Natural killer cell treated with Interleukin-12 subunit alpha and Interleukin-12 subunit beta and Interleukin-15 and Interleukin-18, amount 100 ng/mL, for 72 hours (primary cell): ENCODE data around the gene PPP2R5A. TPM values are rescaled to one million over a fixed set of nuclear protein-coding genes. Genes with fewer than 3 reads are reported as not detected.

Source experiments
- ATAC-seq, 2 donors: fragments of 150-1000 bp; cut with Tn5 transposase in 1 of 2; sonication (Bioruptor Pico), chemical (Tn5 transposase) in 1 of 2; 2 replicates each; pipeline ENCODE4 v1.10.0; 2021
- DNase-seq: peaks from one replicate; pipeline ENCODE4 v3.0.0; 2022; ENCODE audit warnings: low spot score
- H3K27ac Mint-ChIP-seq, 2 donors: 1 replicate in 1 of 2; 2 replicates in 1 of 2; pipeline ENCODE4 v1.8.0; 2022; ENCODE audit warnings: mixed read lengths in 2 of 2, mild to moderate bottlenecking in 1 of 2, moderate library complexity in 1 of 2
- H3K27me3 Mint-ChIP-seq, 2 donors: 1 replicate in 1 of 2; 2 replicates in 1 of 2; pipeline ENCODE4 v1.8.0; 2022; ENCODE audit warnings: mixed read lengths in 2 of 2
- H3K36me3 Mint-ChIP-seq: one replicate; pipeline ENCODE4 v1.8.0; 2022; ENCODE audit warnings: mixed read lengths
- H3K4me1 Mint-ChIP-seq, 2 donors: 1 replicate in 1 of 2; 2 replicates in 1 of 2; pipeline ENCODE4 v1.8.0; 2022; ENCODE audit warnings: low read depth in 2 of 2, mixed read lengths in 2 of 2, mild to moderate bottlenecking in 1 of 2
- H3K4me3 Mint-ChIP-seq: one replicate; pipeline ENCODE4 v1.8.0; 2022; ENCODE audit warnings: mixed read lengths
- H3K9me3 Mint-ChIP-seq: 2 replicates; pipeline ENCODE4 v1.8.0; 2022; ENCODE audit warnings: mixed read lengths
- total RNA-seq, 2 donors: library from RNA; stranded (reverse); gene quantifications; one replicate each; pipeline ENCODE4 v1.2.3, GENCODE V29; 2022

The PPP2R5A gene
- total RNA-seq: 10 to 100 TPM; 32.7 to 37.6 TPM

DNA sequence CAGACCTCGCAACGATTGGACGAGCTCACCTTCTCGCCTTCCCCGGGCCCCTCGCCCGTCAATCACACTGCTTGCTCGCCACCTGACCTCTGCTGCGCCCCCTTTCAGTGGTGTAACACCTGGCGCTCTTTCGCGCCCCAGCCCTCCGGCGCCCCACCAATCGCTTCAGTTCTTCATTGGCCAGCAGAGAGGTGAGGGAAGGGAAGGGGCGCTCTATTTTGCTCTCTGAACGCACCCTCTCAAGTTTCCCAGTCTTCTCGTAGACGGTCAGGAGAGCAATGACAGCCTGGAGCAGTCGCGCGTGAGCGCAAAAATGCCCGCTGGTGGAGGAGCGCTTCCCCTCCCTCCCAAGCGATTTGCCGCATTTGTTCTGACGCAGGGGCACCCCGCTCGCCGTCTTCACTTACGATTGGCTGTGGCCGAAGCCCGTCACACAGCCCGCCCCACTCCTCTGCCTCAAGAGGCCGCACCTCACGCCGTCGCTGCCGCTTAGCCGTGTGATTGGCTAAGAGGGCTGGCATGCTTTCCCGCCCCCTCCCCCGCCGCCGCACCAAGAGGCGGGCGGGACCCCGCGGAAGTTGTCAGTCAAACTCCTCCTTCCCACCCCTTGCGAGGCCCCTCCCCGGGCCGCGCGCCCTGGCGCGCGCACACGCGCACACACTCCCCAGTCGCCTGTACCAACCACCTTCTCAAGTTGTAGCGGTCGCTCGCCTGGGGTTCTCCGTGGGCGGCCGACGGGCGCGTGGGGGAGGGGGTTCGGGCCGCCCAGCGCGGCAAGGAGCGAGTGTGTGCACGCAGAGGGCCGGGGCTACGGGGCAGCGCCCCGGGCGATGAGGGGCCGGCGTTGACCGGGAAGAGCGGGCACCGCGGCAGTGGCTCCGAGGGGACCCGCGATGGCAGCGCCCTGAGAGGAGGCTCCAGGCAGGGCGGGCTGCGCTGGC, at the start of gene PPP2R5A:
TSS of gene PPP2R5A (plus strand) at position 667 of the 941 bp plus-strand sequence. CDS start 701 bp downstream, outside the sequence.
- Mint-ChIP-seq H3K4me1 (peaks cover 30 to 39% of the 10 kb centered on the region in 2 donors), H3K27me3 (no peaks in the 10 kb centered on the region), H3K27ac (peak within 1 kb of the TSS; percentile 88 to 96), H3K36me3 (peaks cover 6% of the 10 kb centered on the region), H3K4me3 (peak within 1 kb of the TSS; percentile 96), H3K9me3 (no peaks in the 10 kb centered on the region)
- ATAC-seq: peak; percentile 94 to 95
- DNase-seq: peak; percentile 99

- H3K4me3 Mint-ChIP-seq: no peak overlapping the region
- no peaks in the 10 kb centered on the region for H3K36me3 Mint-ChIP-seq
- no peaks in the 10 kb centered on the region for H3K27me3 Mint-ChIP-seq
- peaks cover 40 to 47% of the 10 kb centered on the region in 2 donors for H3K4me1 Mint-ChIP-seq
- ATAC-seq: no peak
- no peak for DNase-seq
- H3K9me3 Mint-ChIP-seq: no peaks in the 10 kb centered on the region
- H3K27ac Mint-ChIP-seq: peak overlapping the region in 1 of 2 donors; percentile 75
Observed at GRCh38 chr1:212235857-212236256, 49.4 kb upstream of the PPP2R5A start.

- peak overlapping the region in 1 of 2 donors; percentile 75 for H3K27ac Mint-ChIP-seq
- DNase-seq (no peak), ATAC-seq (no peak)
- no peaks in the 10 kb centered on the region for H3K9me3 Mint-ChIP-seq
- H3K36me3 Mint-ChIP-seq: no peaks in the 10 kb centered on the region
- no peaks in the 10 kb centered on the region for H3K27me3 Mint-ChIP-seq
- H3K4me1 Mint-ChIP-seq: peaks cover 32 to 44% of the 10 kb centered on the region in 2 donors
- H3K4me3 Mint-ChIP-seq: no peak overlapping the region
Observed at GRCh38 chr1:212236664-212237220, 48.5 kb upstream of the PPP2R5A start.

DNA sequence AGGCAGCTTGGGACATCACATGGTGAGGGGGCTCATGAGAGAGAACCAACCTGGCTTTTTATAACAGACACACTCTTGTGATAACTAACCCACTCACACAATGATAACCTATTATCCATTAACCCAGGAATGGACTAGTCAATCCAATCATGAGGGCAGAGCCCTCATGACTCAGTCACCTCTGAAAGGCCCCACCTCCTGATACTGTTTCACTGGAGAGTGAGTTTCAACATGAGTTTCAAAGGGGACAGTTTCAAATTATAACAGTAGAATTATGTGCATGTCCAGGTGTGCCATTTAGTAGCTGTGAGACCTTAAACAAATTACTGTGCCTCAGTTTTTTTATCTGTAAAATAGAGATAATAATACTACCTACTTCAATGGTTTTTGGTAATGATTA, 47.6 kb upstream of the PPP2R5A start:
- Mint-ChIP-seq H3K4me1 (peaks cover 23 to 35% of the 10 kb centered on the region in 2 donors), H3K27me3 (no peaks in the 10 kb centered on the region), H3K9me3 (no peaks in the 10 kb centered on the region), H3K4me3 (no peak overlapping the region), H3K27ac (no peak overlapping the region), H3K36me3 (no peaks in the 10 kb centered on the region)
- DNase-seq (no peak), ATAC-seq (peak in 1 of 2 donors; percentile 45)

GRCh38 chr1:212238552-212238951, 46.7 kb upstream of the PPP2R5A start:
- Mint-ChIP-seq H3K27me3 (no peaks in the 10 kb centered on the region), H3K4me1 (peaks cover 18 to 32% of the 10 kb centered on the region in 2 donors), H3K27ac (peak overlapping the region in 1 of 2 donors; percentile 68), H3K4me3 (no peak overlapping the region), H3K36me3 (no peaks in the 10 kb centered on the region), H3K9me3 (no peaks in the 10 kb centered on the region)
- ATAC-seq: no peak
- DNase-seq: no peak

GRCh38 chr1:212241501-212241900, 43.7 kb upstream of the PPP2R5A start:
- no peak for ATAC-seq
- H3K27ac Mint-ChIP-seq: peak overlapping the region; percentile 65 to 90
- no peak overlapping the region for H3K4me3 Mint-ChIP-seq
- H3K9me3 Mint-ChIP-seq: no peaks in the 10 kb centered on the region
- H3K27me3 Mint-ChIP-seq: no peaks in the 10 kb centered on the region
- peaks cover 10 to 23% of the 10 kb centered on the region in 2 donors for H3K4me1 Mint-ChIP-seq
- no peaks in the 10 kb centered on the region for H3K36me3 Mint-ChIP-seq
- no peak for DNase-seq

- H3K36me3 Mint-ChIP-seq: no peaks in the 10 kb centered on the region
- ATAC-seq: no peak
- H3K4me3 Mint-ChIP-seq: no peak overlapping the region
- peaks cover 10 to 23% of the 10 kb centered on the region in 2 donors for H3K4me1 Mint-ChIP-seq
- no peaks in the 10 kb centered on the region for H3K27me3 Mint-ChIP-seq
- H3K27ac Mint-ChIP-seq: peak overlapping the region; percentile 65 to 90
- DNase-seq: no peak
- H3K9me3 Mint-ChIP-seq: no peaks in the 10 kb centered on the region
Observed at GRCh38 chr1:212241957-212242287, 43.3 kb upstream of the PPP2R5A start.

- H3K4me3 Mint-ChIP-seq: no peak overlapping the region
- no peaks in the 10 kb centered on the region for H3K27me3 Mint-ChIP-seq
- H3K27ac Mint-ChIP-seq: peak overlapping the region; percentile 65 to 90
- peaks cover 10 to 23% of the 10 kb centered on the region in 2 donors for H3K4me1 Mint-ChIP-seq
- ATAC-seq: no peak
- no peaks in the 10 kb centered on the region for H3K9me3 Mint-ChIP-seq
- no peak for DNase-seq
- H3K36me3 Mint-ChIP-seq: no peaks in the 10 kb centered on the region
Observed at GRCh38 chr1:212242288-212242984, 42.8 kb upstream of the PPP2R5A start.

GRCh38 chr1:212242985-212243308, 42.3 kb upstream of the PPP2R5A start:
- no peak for ATAC-seq
- no peaks in the 10 kb centered on the region for H3K9me3 Mint-ChIP-seq
- no peaks in the 10 kb centered on the region for H3K36me3 Mint-ChIP-seq
- H3K4me3 Mint-ChIP-seq: no peak overlapping the region
- peaks cover 10 to 23% of the 10 kb centered on the region in 2 donors for H3K4me1 Mint-ChIP-seq
- no peaks in the 10 kb centered on the region for H3K27me3 Mint-ChIP-seq
- no peak for DNase-seq
- H3K27ac Mint-ChIP-seq: peak overlapping the region in 1 of 2 donors; percentile 90

DNA sequence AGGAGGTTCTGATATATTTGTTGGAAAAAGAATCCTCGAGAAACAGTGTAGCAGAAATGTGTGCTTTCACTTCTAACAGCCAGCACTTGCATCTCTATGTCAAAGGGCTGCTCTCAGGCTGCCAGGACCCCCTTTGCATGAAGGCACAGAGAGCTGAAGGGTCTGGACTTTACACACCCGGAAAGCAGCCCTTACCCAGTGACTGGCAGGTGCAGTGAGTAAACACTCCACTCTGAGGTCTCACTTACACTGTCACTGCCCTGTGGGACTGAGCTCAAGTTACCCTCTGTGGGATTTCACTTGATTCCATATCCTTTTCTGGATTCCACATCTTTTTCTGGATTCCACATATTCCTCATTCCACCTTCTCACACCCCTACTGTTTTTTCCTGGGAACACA, 40.8 kb upstream of the PPP2R5A start:
- Mint-ChIP-seq H3K4me1 (peaks cover 4 to 15% of the 10 kb centered on the region in 2 donors), H3K4me3 (no peak overlapping the region), H3K27me3 (no peaks in the 10 kb centered on the region), H3K36me3 (no peaks in the 10 kb centered on the region), H3K9me3 (no peaks in the 10 kb centered on the region), H3K27ac (peak overlapping the region; percentile 65 to 90)
- DNase-seq (no peak), ATAC-seq (no peak)

DNA sequence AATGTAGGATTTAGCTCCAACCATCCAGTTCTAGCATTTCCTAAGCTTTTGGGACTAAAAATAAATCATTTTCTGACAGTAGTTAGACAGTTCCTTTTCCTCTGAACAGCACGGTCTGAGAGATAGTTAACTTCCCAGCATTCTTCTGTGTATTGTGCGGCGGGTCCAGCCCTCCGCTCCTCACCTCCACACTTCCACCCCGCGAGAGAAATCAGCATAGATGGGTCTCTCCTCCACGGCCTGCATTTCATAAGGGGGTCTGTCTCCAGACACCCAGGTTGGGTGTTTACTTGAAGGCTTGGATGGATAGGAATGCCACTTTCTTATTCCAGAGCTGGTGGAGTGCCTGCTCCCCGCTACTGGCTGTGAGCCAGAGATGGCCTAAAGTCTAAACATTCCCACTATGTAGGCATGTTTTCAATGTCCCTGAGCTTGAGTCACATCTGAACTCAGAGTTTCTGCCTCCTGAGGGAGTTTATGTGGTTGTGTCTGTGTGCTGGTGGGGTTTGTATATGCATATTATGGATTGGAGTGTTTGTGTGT, 38.0 kb upstream of the PPP2R5A start:
- H3K36me3 Mint-ChIP-seq: no peaks in the 10 kb centered on the region
- H3K27ac Mint-ChIP-seq: no peak overlapping the region
- H3K9me3 Mint-ChIP-seq: no peaks in the 10 kb centered on the region
- H3K4me3 Mint-ChIP-seq: no peak overlapping the region
- no peak for DNase-seq
- H3K4me1 Mint-ChIP-seq: peaks cover 13 to 19% of the 10 kb centered on the region in 2 donors
- H3K27me3 Mint-ChIP-seq: no peaks in the 10 kb centered on the region
- ATAC-seq: no peak

DNA sequence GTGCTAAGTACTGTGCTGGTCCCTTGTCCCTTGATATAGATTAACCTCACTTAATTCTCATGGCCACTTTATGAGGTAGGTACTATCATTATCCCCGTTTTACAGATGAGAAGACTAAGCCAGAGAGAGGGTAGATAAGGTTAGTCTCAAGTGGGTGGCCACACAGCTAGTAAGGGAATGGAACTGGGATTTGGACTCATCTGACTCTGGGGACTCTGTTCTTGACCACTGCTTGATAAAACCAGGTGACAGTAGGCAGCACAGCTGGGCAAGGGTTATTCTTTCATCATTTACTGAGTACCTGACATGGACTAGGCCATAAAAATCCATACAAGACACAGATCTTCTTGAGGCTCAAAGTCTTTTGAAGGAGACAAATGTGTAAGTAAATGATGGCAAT, 37.2 kb upstream of the PPP2R5A start:
- Mint-ChIP-seq H3K4me3 (no peak overlapping the region), H3K4me1 (peaks cover 13 to 24% of the 10 kb centered on the region in 2 donors), H3K9me3 (no peaks in the 10 kb centered on the region), H3K27ac (no peak overlapping the region), H3K27me3 (no peaks in the 10 kb centered on the region), H3K36me3 (no peaks in the 10 kb centered on the region)
- ATAC-seq: no peak
- DNase-seq: no peak

GRCh38 chr1:212254853-212255363, 30.3 kb upstream of the PPP2R5A start:
- Mint-ChIP-seq H3K36me3 (no peaks in the 10 kb centered on the region), H3K27ac (peak overlapping the region; percentile 88 to 97), H3K4me1 (peaks cover 44 to 50% of the 10 kb centered on the region in 2 donors), H3K9me3 (no peaks in the 10 kb centered on the region), H3K4me3 (peak overlapping the region; percentile 80), H3K27me3 (no peaks in the 10 kb centered on the region)
- ATAC-seq (no peak), DNase-seq (no peak)
